ENCODE results near the gene ERBB4. TPM values are rescaled to one million over a fixed set of nuclear protein-coding genes. Genes with fewer than 3 reads are reported as not detected.

The ERBB4 gene
- total and polyA plus RNA-seq, 2 of the 8 experiments (the other 6 are each of a cell fraction or from before 2014, with no cell fraction given): 0.34 to 1.3 TPM

DNA sequence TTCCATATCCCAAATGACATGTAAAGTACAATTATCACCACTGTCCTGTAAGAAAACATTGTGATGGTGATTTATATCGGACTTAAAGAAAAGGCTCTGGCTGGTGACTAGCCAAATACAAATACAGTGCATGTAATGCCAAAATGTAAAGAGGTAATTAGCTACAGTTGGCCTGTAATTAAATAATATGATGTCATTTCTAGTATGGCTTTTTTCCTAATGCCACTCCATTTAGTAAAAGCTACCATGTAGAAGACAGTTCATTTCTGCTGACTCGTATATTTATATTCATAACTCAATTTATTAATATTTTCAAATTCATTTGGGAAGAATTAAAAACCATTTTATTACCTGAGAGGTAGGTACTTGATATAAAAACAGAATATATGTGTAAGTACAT, 815.7 kb downstream of the ERBB4 start:
- Histone ChIP-seq H3K23me2 (ENCODE audit: low read depth, low read length) (no peaks in the 10 kb centered on the region), H3K79me2 (ENCODE audit: control insufficient read depth in 1 of 2, insufficient read depth in 2 of 2, low read length in 2 of 2) (no peaks in the 10 kb centered on the region), H4K8ac (ENCODE audit: extremely low read depth, insufficient read depth, low read length) (no peak overlapping the region), H3K27ac (ENCODE audit: low read depth, low read length) (no peak overlapping the region), H2BK12ac (ENCODE audit: low read depth, low read length) (no peak overlapping the region), H3K4me3 (ENCODE audit: extremely low read depth in 1 of 4, insufficient read depth in 2 of 4, low read depth in 3 of 4, low read length in 4 of 4) (no peak overlapping the region), H3K9me3 (ENCODE audit: insufficient read depth in 2 of 2, low read depth in 1 of 2, low read length in 1 of 2) (no peaks in the 10 kb centered on the region), H3K9ac (replicated peaks in 1 of 4; ENCODE audit: extremely low read depth in 1 of 4, low read depth in 3 of 4, low read length in 3 of 4) (no peak overlapping the region), H3K18ac (ENCODE audit: extremely low read depth, low read length) (no peak overlapping the region), H2BK20ac (ENCODE audit: low read length) (no peak overlapping the region), H2BK120ac (replicated peaks; ENCODE audit: low read depth, low read length) (no peak overlapping the region), H3K23ac (ENCODE audit: insufficient read length) (no peak overlapping the region), H3K56ac (replicated peaks; ENCODE audit: insufficient read length, low read depth, low read length) (no peak overlapping the region), H2BK15ac (ENCODE audit: low read length) (no peak overlapping the region), H4K20me1 (replicated peaks in 1 of 2; ENCODE audit: control insufficient read depth in 1 of 2, insufficient read depth in 2 of 2, low read length in 2 of 2) (no peaks in the 10 kb centered on the region), H3K4me2 (ENCODE audit: insufficient read depth in 1 of 2, low read depth in 2 of 2, low read length in 2 of 2) (no peak overlapping the region), H3K14ac (ENCODE audit: insufficient read length) (no peak overlapping the region), H2BK5ac (ENCODE audit: low read depth, low read length) (no peak overlapping the region), H4K5ac (ENCODE audit: insufficient read length, low read depth, low read length) (no peak overlapping the region), H2AFZ (ENCODE audit: low read length) (no peak overlapping the region), H3K27me3 (replicated peaks in 1 of 4; ENCODE audit: control insufficient read depth in 3 of 4, extremely low read depth in 1 of 4, insufficient read depth in 3 of 4, low read length in 3 of 4) (no peaks in the 10 kb centered on the region), H2AK5ac (ENCODE audit: low read depth, low read length) (no peak overlapping the region), H3K36me3 (ENCODE audit: control insufficient read depth in 2 of 4, insufficient read depth in 4 of 4, low read length in 3 of 4) (no peaks in the 10 kb centered on the region), H3K79me1 (ENCODE audit: low read depth, low read length) (no peaks in the 10 kb centered on the region), H3K4ac (replicated peaks; ENCODE audit: insufficient read length, low read depth, low read length) (no peak overlapping the region), H4K91ac (replicated peaks; ENCODE audit: insufficient read length, low read length) (no peak overlapping the region), H3K4me1 (replicated peaks in 1 of 4; ENCODE audit: control insufficient read depth in 3 of 4, insufficient read depth in 4 of 4, low read length in 3 of 4) (no peaks in the 10 kb centered on the region)
- POLR2A ChIA-PET (ENCODE audit: partially characterized antibody): no interaction called here
- WGBS, 2 experiments (ENCODE audit: extremely low coverage in 1 of 2, insufficient coverage in 1 of 2, insufficient read length in 1 of 2, insufficient replicate concordance in 2 of 2, low coverage in 1 of 2, low lambda C conversion rate in 2 of 2, missing lambda C conversion rate in 1 of 2): 90% methylated on average over 2 of the region's 2 CpGs; no CpG with 5 or more reads in 1 of the 2 experiments
- CTCF ChIA-PET (ENCODE audit: partially characterized antibody): interaction anchor here (1.7 kb wide), 1 partner anchor 264 kb away, joined by 3 read pairs; no protein-coding TSS in a partner anchor
- DNase-seq (ENCODE audit: low read depth in 1 of 2, low spot score in 2 of 2) (no peak), FAIRE-seq (no peak)
- TF ChIP-seq SP2 (IDR thresholded peaks at IDR 0.05; ENCODE audit: low read length) (no peak), MAFK (IDR thresholded peaks at IDR 0.05; ENCODE audit: low read depth, low read length) (peak; percentile 40; the same call in 1 of the 2 replicates)
- TF ChIP-seq, protein P1, sequence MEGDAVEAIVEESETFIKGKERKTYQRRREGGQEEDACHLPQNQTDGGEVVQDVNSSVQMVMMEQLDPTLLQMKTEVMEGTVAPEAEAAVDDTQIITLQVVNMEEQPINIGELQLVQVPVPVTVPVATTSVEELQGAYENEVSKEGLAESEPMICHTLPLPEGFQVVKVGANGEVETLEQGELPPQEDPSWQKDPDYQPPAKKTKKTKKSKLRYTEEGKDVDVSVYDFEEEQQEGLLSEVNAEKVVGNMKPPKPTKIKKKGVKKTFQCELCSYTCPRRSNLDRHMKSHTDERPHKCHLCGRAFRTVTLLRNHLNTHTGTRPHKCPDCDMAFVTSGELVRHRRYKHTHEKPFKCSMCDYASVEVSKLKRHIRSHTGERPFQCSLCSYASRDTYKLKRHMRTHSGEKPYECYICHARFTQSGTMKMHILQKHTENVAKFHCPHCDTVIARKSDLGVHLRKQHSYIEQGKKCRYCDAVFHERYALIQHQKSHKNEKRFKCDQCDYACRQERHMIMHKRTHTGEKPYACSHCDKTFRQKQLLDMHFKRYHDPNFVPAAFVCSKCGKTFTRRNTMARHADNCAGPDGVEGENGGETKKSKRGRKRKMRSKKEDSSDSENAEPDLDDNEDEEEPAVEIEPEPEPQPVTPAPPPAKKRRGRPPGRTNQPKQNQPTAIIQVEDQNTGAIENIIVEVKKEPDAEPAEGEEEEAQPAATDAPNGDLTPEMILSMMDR (IDR thresholded peaks at IDR 0.05; ENCODE audit: control extremely low read depth in 1 of 3, insufficient read depth in 1 of 3, low read depth in 1 of 3, low read length in 3 of 3): no peak
